GM21619 (cell line): ENCODE measurements around the gene PRG2.
"Not testable (repeated sequence)": the region's sequence is repeated elsewhere in the genome, so short reads cannot be mapped to it uniquely, and the experiment has no call there.

Experiments used
- ATAC-seq: cut with Tn5 transposase; IDR thresholded peaks from one replicate; pipeline ENCODE4 v1.9.1; 2021; ENCODE audit not compliant: unreplicated experiment

PRG2 gene

GRCh38 chr11:57421066-57421465, 30.6 kb upstream of the PRG2 start:
- no peak for ATAC-seq

GRCh38 chr11:57419146-57419545, 28.7 kb upstream of the PRG2 start:
- ATAC-seq = no peak

GRCh38 chr11:57418131-57418530, 27.7 kb upstream of the PRG2 start:
- ATAC-seq = no peak

GRCh38 chr11:57417056-57417455, 26.6 kb upstream of the PRG2 start:
- ATAC-seq = no peak

GRCh38 chr11:57416436-57416835, 26.0 kb upstream of the PRG2 start:
- ATAC-seq = no peak

- no peak for ATAC-seq
Observed at GRCh38 chr11:57414612-57415212, 24.3 kb upstream of the PRG2 start.

GRCh38 chr11:57413681-57414080, 23.2 kb upstream of the PRG2 start:
- ATAC-seq = no peak

GRCh38 chr11:57410287-57410686, 19.8 kb upstream of the PRG2 start:
- ATAC-seq = no peak

GRCh38 chr11:57409321-57410100, 19.1 kb upstream of the PRG2 start:
- ATAC-seq = no peak

- ATAC-seq = no peak
Observed at GRCh38 chr11:57408771-57409170, 18.3 kb upstream of the PRG2 start.

GRCh38 chr11:57407941-57408475, 17.6 kb upstream of the PRG2 start:
- ATAC-seq = no peak

- no peak for ATAC-seq
Observed at GRCh38 chr11:57407010-57407920, 16.8 kb upstream of the PRG2 start.

- ATAC-seq = peak; percentile 78
Observed at GRCh38 chr11:57406337-57406904, 16.0 kb upstream of the PRG2 start.

- ATAC-seq = no peak
Observed at GRCh38 chr11:57405271-57405860, 14.9 kb upstream of the PRG2 start.

- no peak for ATAC-seq
Observed at GRCh38 chr11:57403802-57404147, 13.3 kb upstream of the PRG2 start.

- not testable (repeated sequence) for ATAC-seq
Observed at GRCh38 chr11:57403003-57403801, 12.8 kb upstream of the PRG2 start.

- ATAC-seq = no peak
Observed at GRCh38 chr11:57402188-57403002, 11.9 kb upstream of the PRG2 start.

- ATAC-seq = no peak
Observed at GRCh38 chr11:57399972-57400578, 9.6 kb upstream of the PRG2 start.

- ATAC-seq = no peak
Observed at GRCh38 chr11:57399221-57399620, 8.8 kb upstream of the PRG2 start.
